ELR (cell line): ENCODE results near the gene TMEM232.
A peak's percentile ranks its signal among the peaks of the same experiment; 100 is the strongest.
"Not testable (repeated sequence)": the region's sequence is repeated elsewhere in the genome, so short reads cannot be mapped to it uniquely, and the experiment has no call there.

Source experiments
- DNase-seq: peaks from one replicate; pipeline ENCODE4 v3.0.0-alpha.2; 2015; ENCODE audit warnings: low read depth

TMEM232 gene

GRCh38 chr5:110726249-110727024 is at the start of gene TMEM232:
Gene TMEM232, minus strand, starts transcription at chr5:110726671. Its CDS starts 59,319 bp downstream, at chr5:110667352.
- DNase-seq: no peak

- DNase-seq: no peak
These were observed 43.8 kb upstream of the TMEM232 start for GRCh38 chr5:110770286-110770685.

- DNase-seq: no peak
These were observed 42.7 kb upstream of the TMEM232 start for GRCh38 chr5:110769000-110769681.

GRCh38 chr5:110768138-110768860 is 41.8 kb upstream of the TMEM232 start:
- DNase-seq: no peak

- no peak for DNase-seq
These were observed 33.7 kb upstream of the TMEM232 start for GRCh38 chr5:110760158-110760557.

DNA sequence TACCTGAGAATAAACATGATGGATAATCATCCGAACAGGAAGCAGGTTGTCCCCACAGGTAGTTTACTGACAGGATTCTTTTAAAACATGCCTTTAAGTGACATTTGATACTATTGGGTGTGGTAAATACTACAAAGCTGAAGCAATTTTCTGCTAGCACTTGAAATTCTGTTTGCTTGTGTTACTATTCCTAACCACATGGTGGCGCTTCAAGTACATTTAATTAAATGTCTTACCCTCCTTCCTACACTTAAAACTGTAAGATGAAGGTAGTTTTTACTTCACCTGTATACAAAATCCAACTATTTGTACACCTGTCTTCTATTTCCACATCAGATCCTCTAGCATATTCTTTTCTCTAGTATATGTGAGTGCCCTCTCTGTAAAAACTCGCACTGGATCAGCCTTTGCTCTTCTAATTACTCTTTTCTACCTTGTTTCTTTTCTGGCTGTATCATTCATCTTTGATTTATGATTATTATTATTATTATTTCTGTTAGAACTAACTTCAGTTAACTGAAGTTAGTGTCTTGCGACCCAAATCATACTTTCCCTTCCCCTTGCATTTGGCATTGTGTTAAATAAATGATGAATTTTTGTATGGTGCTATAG is 30.8 kb upstream of the TMEM232 start:
- DNase-seq: peak; percentile 63

GRCh38 chr5:110754181-110754580 is 27.7 kb upstream of the TMEM232 start:
- DNase-seq: no peak

- no peak for DNase-seq
These were observed 27.1 kb upstream of the TMEM232 start for GRCh38 chr5:110753600-110753999.

- DNase-seq: no peak
These were observed 26.5 kb upstream of the TMEM232 start for GRCh38 chr5:110752953-110753352.

DNA sequence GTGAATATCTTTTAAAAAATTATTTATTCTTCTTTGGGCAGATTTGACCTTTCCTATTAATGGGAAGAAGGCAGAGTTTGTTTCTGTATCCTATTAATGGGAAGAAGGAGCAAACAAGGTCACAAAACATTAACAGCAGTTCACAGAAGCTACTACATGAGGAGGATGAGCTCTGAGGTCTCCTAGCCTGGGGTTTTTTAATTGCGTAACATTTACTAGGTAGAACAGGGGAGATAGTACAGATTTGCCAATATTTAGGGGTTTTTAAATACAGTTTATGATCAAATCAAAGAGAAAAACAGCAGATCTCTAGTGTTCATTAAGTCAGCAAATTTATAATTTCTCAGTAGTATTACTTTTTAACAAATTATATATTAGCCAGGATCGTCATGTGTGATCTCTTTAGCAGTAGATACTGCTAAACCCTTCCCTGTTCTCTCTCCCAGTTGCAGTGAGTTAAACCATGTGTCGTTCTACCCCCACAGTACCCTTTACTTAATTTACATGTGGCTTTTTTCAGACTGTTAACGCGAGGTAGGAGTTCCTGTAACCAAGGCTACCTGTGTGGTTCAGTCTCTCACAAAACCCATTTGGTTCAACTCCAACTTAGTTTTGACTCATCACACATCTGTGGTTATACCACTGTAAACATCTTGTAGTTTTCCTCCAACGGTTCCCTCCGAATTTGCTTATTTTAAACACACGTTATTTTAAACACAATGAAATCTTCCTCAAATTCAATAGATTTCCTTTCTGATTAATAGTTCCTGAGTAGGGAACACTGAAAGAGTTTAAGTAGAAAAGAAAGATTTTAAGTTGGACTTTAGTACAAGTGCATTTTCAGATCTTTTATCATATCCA is 25.7 kb upstream of the TMEM232 start:
- peak; percentile 76 for DNase-seq

DNA sequence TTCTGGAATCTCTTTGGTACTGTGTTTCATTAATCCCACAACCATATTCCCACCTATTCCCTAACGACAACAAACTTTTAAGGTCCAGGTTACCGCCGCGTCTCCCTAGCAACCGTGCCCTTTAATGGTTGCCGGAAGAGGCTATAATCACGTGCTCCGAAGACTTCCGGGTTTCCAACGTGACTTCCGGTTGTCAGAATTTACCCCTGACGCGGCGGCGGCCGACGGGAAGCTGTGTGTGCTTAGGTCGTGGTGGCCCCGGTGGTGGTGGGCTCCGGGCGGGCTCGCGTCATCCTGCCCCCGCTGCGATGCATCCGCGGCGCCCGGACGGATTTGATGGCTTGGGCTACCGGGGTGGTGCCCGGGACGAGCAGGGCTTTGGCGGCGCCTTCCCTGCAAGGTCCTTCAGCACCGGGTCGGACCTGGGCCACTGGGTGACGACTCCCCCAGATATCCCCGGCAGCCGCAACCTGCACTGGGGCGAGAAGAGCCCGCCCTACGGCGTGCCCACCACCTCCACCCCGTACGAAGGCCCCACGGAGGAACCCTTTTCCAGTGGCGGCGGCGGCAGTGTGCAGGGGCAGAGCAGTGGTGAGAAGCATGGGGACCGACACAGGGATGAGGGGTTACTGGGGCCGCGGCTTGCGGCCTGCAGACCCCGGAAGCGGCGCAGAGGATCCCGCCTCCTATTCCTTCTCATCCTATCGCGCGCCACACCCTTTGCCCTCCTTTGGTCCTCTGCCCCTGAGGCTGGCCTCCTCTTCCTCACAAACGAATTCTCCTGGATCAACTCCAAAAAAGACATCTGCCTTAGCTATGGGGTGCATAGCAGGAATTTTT is 12.6 kb upstream of the TMEM232 start, which contains the start of gene SLC25A46:
TSS of gene SLC25A46 (plus strand) at position 196 of the 840 bp plus-strand sequence. CDS start at position 309, 113 bp downstream.
- peak; percentile 90 for DNase-seq

DNA sequence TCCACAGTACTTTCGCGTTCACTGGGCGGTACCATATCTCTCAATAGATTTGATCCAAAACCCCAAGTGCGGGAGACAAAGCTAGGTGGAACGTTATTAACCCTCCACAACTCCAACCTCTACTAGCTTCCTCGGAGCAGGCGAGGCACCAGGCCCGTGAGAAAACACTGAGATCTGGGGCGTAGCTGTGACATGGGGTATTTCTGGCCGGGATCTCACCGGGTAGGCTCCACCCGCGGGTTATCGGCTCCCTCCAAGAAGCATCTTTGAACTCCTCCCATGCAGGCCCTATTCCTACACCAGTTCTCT is 12.0 kb upstream of the TMEM232 start:
- DNase-seq: no peak

DNA sequence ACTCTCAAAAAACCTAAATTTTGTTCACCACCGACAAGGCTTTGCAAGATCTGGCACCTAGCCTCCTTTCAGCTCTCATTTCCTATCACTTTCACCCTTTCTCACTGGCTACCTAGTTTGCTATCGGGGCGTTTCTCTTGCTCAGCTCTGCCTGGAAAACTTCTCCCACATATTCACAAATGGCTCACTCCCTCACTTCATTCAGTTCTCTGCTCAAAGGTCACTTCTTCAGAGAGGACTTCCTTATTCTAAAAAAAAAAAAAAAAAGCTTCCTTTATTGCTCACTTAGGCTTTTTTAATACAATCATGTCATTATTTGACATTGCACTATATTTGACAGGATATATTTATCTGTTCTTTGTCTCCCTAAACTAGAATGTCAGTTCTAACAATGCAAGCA is 10.3 kb upstream of the TMEM232 start:
- DNase-seq: no peak

GRCh38 chr5:110735556-110735955 is 9.1 kb upstream of the TMEM232 start:
- DNase-seq: no peak

DNA sequence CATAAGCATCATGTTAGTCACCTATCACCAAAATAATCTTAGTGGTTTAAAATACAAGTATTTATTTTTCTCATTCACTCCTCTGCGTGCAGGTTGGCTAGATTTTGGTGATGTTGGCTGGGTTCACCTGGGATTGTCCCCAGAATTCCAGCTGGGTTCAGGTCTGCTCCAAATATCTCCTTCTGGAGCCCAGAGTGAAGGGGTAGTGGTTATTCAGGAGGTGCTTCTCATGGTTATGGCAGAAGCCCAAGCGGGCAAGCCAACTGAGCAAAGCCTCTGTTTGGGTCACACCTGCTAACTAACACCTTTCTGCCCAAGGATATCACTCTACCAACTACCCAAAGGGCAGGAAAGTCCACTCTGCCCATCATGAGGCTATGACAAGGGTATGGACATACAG is 7.6 kb upstream of the TMEM232 start:
- no peak for DNase-seq

DNA sequence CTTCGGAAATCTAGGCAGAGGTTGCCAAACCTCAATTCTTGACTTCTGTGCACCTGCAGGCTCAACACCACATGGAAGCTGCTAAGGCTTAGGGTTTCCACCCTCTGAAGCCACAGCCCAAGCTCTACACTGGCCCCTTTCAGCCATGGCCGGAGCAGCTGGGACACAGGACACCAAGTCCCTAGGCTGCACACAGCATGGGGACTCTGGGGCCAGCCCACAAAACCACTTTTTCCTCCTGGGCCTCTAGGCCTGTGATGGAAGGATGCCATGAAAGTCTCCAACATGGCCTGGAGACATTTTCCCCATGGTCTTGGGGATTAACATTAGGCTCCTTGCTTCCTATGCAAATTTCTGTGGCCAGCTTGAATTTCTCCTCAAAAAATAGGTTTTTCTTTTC is 5.0 kb upstream of the TMEM232 start:
- DNase-seq: not testable (repeated sequence)

- peak; percentile 8 for DNase-seq
These were observed 499 bp upstream of the TMEM232 start for GRCh38 chr5:110727025-110727314.

- DNase-seq: no peak
These were observed 8.2 kb downstream of the TMEM232 start for GRCh38 chr5:110718311-110718710.

- DNase-seq: no peak
These were observed 9.9 kb downstream of the TMEM232 start for GRCh38 chr5:110716247-110717245.
